GM12865 (cell line): ENCODE results near the gene BASP1.
"Not testable (repeated sequence)": the region's sequence is repeated elsewhere in the genome, so short reads cannot be mapped to it uniquely, and the experiment has no call there.

ENCODE experiments used
- DNase-seq: peaks from one replicate; pipeline ENCODE4 v3.0.0; 2010; ENCODE audit warnings: low read depth
- H3K4me3 ChIP-seq: 2 replicates; pipeline ENCODE4 v1.5.1; 2011; ENCODE audit warnings: mild to moderate bottlenecking, low read depth, low read length, control low read depth
- TF ChIP-seq, protein P1 (sequence below): IDR thresholded peaks from 2 replicates; pipeline ENCODE4 v1.5.1; 2011; ENCODE audit warnings: low read length, control low read depth, low read depth, inconsistent platforms; ENCODE audit not compliant: insufficient read depth; ENCODE audit errors: missing control alignments

BASP1 gene

DNA sequence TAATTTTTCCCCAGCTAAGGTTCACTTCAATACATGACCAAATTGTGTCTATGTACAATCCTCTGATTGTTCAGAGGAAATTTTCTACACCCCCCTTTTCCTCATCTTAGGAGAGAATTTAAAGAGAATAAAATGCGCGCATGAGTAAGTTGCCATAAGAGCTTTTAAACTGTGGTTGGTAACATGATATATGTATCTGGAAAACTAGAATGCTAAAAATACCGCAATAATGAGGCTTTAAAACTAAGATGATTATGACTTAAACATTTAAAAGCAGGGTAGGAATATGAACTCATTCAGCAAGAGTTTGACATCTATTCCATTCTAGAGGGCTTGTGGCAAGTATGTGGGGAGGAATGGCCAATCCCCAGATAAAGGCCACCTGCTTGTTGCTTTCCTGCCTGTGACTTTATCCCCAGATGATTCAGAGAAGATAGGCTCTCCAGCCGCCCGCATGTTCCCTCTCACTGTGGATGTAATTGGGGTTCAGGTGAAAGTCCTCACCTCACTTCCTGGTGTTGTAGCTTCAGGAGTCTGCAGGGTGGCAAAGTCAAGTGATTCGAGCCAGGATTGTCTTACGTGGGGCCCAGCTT lies 26.5 kb upstream of the BASP1 start:
- TF ChIP-seq, protein P1, sequence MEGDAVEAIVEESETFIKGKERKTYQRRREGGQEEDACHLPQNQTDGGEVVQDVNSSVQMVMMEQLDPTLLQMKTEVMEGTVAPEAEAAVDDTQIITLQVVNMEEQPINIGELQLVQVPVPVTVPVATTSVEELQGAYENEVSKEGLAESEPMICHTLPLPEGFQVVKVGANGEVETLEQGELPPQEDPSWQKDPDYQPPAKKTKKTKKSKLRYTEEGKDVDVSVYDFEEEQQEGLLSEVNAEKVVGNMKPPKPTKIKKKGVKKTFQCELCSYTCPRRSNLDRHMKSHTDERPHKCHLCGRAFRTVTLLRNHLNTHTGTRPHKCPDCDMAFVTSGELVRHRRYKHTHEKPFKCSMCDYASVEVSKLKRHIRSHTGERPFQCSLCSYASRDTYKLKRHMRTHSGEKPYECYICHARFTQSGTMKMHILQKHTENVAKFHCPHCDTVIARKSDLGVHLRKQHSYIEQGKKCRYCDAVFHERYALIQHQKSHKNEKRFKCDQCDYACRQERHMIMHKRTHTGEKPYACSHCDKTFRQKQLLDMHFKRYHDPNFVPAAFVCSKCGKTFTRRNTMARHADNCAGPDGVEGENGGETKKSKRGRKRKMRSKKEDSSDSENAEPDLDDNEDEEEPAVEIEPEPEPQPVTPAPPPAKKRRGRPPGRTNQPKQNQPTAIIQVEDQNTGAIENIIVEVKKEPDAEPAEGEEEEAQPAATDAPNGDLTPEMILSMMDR: no peak
- no peak for DNase-seq
- no peak overlapping the region for H3K4me3 ChIP-seq

DNA sequence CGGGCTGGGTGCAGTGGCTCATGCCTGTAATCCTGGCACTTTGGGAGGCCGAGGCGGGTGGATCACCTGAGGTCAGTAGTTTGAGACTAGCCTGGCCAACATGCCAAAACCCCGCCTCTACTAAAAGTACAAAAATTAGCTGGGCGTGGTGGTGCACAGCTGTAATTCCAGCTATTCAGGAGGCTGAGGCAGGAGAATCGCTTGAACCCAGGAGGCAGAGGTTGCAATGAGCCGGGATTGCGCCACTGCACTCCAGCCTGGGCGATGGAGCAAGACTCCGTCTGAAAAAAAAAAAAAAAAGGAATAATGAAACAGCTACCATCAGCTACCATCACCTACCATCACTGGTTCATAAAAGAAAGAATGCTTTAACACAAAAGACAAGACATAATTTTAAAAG lies 25.9 kb upstream of the BASP1 start:
- not testable (repeated sequence) for H3K4me3 ChIP-seq, DNase-seq

DNA sequence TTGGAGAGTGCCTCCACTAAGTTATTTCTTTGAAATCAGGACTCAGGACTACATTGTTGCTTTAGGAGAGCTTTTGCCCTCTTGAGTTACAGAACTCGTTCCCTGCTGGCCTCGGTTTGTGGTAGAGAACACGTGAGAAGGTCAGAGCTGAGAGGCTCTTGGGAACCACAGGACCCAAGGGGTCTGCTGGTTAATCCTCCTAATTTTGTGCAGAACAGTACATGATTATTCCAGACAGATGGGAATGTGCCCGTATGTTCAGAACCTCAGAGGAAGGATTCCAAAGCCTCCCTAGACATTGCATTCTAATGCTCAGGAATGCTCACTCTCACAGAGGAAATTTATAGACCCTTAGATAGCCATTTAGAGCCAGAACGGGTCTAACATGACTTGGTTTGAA lies 25.2 kb upstream of the BASP1 start:
- no peak for DNase-seq
- TF ChIP-seq, protein P1: no peak
- H3K4me3 ChIP-seq: no peak overlapping the region

DNA sequence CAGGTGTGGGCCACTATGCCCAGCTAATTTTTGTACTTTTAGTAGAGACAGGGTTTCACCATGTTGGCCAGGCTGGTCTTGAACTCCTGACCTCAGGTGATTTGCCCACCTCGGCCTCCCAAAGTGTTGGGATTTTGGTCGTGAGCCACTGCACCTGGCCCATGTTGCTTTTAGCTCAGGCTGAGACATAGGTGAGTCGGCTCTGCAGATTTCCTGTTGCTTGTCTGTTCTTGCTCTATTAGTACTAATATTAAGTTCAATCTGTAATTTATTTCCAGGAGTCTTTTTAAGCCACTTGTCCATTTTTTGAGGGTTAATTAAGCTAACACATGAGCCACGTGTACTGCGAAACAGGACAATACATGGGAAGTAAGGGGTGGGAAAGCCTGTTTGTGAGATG lies 21.4 kb upstream of the BASP1 start:
- DNase-seq: no peak
- TF ChIP-seq, protein P1: no peak
- no peak overlapping the region for H3K4me3 ChIP-seq

DNA sequence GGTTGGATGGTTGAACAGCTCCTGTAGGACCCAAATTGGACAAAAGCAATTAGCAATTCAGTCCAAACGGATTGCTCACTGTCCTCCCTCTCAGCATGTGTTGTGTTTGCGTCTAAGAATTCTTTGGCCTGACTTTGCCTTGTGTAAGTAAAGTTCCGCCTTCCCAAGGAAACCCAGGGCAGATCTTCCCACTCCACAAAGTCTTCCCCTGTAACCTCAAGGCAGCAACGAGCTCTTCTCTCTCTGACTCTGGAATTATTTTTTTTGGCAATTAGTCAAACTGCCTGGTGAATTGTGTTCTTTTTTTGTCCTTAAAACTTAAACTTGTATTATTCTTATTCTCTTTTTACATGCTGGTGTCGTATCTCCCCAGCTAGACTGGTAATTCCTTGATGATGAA lies 20.7 kb upstream of the BASP1 start:
- no peak for DNase-seq
- no peak overlapping the region for H3K4me3 ChIP-seq
- TF ChIP-seq, protein P1: no peak

DNA sequence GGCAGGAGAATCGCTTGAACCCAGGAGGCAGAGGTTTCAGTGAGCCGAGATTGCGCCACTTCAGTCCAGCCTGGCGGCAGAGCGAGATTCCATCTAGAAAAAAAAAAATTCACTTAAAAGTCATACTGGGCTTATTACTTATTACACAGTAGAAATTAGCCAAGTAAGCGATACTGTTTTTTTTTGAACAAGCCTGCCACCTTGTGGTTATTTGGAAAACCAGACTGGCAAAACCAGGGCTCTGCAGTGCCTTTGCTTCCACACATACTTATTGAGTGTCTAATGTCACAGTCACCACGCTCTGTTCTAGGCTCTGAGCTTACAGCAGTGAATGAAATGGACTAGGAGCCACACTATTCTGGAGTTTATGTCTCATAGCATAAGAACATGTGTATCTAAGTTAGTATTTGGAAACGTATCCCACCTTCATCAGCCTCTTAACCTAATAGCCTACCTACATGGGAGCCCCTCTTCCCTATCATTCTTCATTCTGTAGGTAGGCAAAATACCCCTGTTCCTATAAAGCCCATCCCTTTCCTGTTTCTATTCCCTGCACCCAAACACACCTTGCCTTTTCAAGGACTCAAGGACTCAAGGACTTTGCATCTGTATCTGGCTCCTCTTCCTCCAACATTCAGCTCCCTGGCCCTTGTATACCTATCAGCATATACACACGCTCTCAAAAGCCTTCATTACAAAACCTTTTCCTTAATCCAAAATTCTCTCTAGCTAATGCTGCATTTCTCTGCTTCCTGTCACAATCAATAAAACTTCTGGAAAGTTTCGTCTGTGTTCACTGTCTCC lies 13.9 kb upstream of the BASP1 start:
- DNase-seq: peak; percentile 51
- TF ChIP-seq, protein P1: peak; percentile 49
- no peak overlapping the region for H3K4me3 ChIP-seq

DNA sequence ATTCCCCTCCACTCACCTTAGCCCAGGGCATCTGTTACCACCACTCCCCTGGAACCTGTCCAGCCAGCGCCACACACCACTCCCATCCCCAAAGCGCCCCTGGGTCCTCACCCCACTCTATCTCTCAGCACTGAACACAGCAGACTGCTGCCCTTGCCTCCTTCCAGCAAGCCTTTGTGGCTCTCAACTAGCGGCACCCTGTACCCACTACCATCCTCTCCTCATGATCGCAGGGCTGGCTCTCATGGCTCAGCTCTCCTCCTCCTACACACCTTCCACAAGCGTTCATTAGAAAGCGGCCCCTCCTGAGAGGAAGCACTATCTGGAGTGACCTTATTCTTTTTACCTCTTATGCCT lies 13.3 kb upstream of the BASP1 start:
- DNase-seq: no peak
- TF ChIP-seq, protein P1: no peak
- no peak overlapping the region for H3K4me3 ChIP-seq
